COR-L47 (cell line): ENCODE results near the gene OR7C1.
"Not testable (repeated sequence)": the region's sequence is repeated elsewhere in the genome, so short reads cannot be mapped to it uniquely, and the experiment has no call there.

Source experiments
- DNase-seq: peaks from one replicate; lab custom pipeline; 2025; lab: John Stamatoyannopoulos, UW

Gene OR7C1

DNA sequence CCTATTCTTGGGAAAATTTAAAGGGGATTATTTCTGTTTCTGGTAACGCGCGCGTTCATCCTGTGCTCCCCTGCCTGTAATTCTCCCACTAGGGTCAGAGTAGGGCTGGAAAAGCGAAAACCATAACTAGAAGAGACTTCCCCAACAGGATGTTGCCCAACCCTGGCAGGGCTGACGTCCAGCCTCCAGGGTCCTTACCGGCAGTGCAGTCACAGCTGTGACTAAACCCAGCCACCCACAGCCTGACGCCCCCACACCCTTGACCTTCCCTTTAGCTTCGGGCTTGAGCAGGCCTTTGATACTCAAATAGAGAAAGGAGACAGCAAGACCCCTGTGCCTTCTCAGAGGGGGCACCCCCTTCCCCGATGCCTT lies 50.3 kb downstream of the OR7C1 start:
- DNase-seq = not testable (repeated sequence)

DNA sequence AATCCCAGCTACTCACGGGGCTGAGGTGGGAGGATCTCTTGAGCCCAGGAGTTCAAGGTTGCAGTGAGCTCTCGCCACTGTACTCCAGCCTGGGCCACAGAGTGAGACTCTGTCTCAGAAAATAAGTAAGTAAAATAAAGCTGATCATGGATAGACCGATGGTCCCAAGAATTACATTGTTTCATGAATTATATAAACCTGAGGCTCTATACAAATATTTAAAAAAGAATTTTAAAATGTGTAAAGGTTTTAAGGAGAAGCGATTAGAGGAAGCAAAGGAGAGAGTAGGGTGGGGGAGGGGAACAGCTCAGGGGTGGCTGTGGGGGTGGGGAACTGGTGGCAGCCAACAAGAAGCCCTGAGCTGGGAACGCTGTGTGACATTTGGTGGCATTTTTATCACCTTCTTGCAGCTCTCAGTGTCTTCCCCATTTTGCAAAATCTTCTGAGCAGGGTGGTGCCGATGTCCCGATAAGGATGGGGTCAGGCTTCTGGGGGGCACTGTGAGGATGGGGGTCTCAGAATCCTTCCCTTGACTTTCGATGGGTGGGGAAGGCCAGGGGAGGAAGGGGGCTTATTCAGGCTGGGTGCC lies 51.5 kb downstream of the OR7C1 start:
- DNase-seq = not testable (repeated sequence)

DNA sequence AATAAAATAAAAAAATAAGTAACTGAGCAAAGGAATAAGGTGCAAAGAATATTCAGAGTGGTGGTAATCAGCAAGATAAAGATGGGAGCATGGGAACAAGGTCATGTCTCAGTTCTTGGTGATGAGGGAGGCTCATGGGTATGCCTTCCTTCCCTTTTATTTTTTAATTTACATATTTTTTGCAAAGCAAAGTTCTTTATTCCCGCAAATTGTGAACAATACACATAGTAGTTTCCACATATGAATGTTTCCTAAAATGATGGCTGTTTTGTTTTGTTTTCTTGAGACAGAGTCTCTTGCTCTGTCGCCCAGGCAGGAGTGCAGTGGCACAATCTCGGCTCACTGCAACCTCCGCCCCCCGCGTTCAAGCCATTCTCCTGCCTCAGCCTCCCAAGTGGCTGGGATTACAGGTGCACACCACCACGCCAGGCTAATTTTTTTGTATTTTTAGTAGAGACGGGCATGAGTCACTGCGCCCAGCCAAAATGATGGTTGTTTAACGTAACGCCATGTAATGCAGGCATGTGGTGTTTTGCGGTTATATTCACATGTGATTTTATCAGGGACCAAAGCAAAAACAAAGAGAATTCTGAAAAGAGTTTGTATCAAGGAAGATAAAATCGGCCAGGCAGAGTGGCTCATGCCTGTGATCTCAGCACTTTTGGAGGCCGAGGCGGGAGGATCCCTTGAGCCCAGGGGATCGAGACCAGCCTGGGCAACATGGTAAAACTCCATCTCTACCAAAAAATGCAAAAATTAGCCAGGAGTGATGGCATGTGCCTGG lies 52.2 kb downstream of the OR7C1 start:
- no peak for DNase-seq

- DNase-seq = not testable (repeated sequence)
Observed at GRCh38 chr19:14781713-14782536, 53.1 kb downstream of the OR7C1 start.

GRCh38 chr19:14780622-14781225 lies 54.3 kb downstream of the OR7C1 start:
- DNase-seq = not testable (repeated sequence)

GRCh38 chr19:14779151-14779550 lies 55.8 kb downstream of the OR7C1 start:
- no peak for DNase-seq

- DNase-seq = not testable (repeated sequence)
Observed at GRCh38 chr19:14778110-14778845, 56.7 kb downstream of the OR7C1 start, which contains the start of gene ADGRE2. Gene ADGRE2, minus strand, starts transcription at chr19:14778560. Its CDS starts 1,804 bp downstream, at chr19:14776756.

GRCh38 chr19:14777645-14778044 lies 57.3 kb downstream of the OR7C1 start:
- DNase-seq = not testable (repeated sequence)

DNA sequence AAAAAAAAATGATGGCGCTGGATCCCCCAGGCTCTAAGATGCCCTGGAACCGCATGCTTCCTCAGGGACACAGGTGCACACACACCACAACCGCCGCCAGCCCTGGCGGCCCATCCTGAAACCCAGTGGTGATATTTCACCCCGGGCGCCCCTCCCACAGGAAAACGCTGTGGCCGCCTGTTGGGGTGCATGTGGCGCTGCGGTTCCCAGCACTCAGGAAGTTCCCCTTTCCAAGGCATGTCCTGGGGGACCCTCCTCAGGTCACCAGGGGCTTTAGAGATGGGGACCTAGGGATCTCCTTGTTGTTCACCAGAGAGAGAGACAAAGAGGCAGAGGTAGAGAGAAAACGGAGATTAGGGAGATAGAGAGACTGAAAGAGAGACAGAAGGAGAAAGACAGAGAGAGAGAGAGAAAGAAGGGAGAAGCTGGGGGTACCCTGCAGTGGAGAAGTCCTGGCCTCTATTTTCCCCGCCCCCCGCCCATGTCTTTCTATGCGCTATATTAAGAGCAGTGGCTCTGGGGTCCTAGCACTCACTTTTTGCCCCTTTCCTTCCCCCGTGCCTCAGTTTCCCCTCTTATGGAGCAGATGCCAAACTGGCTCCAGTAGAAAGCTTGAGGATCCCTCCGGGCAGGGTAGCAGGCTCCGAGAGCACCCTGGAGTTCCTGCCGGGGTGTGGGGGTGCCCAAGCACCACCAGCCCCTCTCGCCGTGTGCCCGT lies 59.0 kb downstream of the OR7C1 start:
- no peak for DNase-seq

GRCh38 chr19:14775326-14775725 lies 59.7 kb downstream of the OR7C1 start:
- not testable (repeated sequence) for DNase-seq

- no peak for DNase-seq
Observed at GRCh38 chr19:14774373-14774772, 60.6 kb downstream of the OR7C1 start.

GRCh38 chr19:14773722-14774121 lies 61.3 kb downstream of the OR7C1 start:
- DNase-seq = not testable (repeated sequence)

DNA sequence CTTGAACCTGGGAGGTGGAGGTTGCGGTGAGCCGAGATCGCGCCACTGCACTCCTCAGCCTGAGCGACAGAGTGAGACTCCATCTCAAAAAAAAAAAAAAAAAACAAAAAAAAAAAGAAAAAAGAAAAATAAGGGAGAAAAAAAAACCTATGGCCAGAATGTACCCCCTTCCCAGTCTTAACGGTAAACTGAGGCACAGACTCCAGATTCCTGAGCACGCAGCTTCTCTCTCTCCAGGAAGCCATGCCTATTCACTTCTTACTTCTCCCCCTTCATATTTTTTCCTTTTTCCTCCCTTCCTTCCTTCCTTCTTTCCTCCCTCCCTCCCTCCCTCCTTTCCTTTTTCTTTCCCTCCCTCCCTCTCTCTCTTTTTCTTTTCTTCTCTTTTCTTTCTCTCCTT lies 62.0 kb downstream of the OR7C1 start:
- DNase-seq = no peak

- DNase-seq = no peak
Observed at GRCh38 chr19:14772467-14772866, 62.5 kb downstream of the OR7C1 start.

DNA sequence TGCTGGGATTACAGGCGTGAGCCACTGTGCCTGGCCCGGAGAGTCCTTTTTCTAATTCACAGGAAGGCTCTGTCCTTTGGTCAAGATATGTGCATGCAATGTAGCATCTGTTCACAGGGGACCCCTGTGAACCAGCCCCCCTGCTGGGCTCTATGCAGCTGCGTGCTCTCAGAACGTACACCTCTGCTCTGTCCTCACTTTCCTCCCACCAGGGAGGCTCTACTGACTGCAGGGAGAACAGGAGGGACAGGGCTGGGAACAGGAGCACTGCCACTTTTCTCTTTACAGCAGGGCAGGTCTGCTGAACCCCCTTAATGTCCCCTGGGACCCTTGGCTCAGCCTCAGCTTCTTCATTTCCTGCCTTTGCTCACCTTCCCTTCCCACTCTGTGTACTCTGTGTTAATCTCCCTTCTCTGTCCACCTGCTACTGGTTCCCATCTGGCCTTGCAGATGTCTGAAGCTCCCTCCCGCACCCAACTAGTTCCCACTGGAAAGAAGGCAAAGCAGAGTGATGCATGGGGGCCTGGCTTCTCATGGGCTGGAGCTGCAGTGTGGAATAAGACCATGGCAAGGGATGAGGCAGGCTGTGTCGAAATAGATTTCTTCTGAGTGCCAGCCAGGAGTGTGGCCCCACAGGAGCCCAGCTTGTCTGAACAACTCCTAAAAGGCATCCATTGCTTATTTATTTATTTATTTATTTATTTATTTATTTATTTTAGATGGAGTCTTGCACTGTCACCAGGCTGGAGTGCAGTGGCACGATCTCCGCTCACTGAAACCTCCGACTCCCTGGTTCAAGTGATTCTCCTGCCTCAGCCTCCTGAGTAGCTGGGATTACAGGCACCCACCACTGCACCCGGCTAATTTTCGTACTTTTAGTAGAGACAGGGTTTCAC lies 63.8 kb downstream of the OR7C1 start:
- no peak for DNase-seq

DNA sequence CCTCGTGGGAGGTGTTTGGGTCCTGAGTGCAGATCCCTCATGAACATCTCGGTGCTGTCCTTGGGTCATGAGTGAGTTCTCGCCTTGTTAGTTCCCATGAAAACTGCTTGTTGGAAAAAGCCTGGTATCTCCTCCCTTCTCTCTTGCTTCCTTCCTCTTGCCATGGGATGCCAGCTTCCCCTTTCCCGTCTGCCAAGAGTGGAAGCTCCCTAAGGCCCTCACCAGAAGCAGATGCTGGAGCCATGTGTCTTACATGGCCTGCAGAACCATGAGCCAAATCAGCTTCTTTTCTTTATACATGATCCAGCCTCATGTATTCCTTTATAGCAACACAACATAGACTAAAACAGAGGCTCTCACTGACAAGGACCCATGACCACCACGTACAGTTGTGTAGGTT lies 64.8 kb downstream of the OR7C1 start:
- no peak for DNase-seq

DNA sequence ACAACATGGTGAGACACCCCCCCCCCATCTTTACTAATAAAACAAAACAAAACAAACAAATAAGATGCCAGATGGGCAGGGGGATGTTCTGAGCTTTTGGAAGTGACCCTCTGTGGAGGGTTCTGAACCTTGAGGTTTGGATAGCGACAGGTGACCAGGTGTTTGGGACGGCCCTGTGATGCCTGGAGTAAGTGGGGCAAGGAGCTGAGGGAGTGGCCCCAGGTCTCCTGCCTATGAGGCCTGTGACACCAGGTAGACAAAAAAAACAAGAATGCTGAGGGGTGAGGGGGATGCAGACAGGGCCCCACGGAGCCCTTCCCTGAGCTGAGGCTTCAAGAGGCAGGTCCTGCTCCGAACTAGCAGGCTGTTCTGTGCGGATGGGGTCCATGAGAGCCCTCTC lies 65.8 kb downstream of the OR7C1 start:
- DNase-seq = no peak

DNA sequence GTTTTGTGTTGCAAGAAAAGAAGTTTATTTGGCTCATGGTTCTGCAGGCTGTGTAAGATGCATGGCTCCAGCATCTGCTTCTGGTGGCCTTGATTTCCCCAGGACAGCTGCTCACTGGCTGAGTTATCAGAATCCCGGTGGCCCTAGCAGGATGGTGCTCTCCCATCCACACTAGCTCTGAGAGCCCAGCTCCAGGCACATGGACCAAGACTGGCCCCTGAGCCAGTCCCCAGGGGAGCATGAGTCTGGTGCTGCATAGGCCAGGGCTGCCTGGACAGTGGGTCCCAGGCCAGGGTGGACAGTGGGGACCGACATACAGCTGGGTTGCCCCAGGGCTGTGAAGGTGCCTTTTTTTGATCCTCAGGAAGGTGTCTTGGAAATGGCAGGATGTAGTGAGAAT lies 67.0 kb downstream of the OR7C1 start:
- DNase-seq = no peak

GRCh38 chr19:14767466-14767971 lies 67.5 kb downstream of the OR7C1 start:
- no peak for DNase-seq

GRCh38 chr19:14765841-14766240 lies 69.1 kb downstream of the OR7C1 start:
- DNase-seq = not testable (repeated sequence)
